ENCODE data around the gene ORC1.
"Not testable (repeated sequence)": the region's sequence is repeated elsewhere in the genome, so short reads cannot be mapped to it uniquely, and the experiment has no call there.

The ORC1 gene

GRCh38 chr1:52386458-52386857 lies 17.8 kb downstream of the ORC1 start:
- peak; percentile 3 for DNase-seq (ENCODE audit: low read depth)

- DNase-seq (ENCODE audit: low read depth): no peak
Observed at GRCh38 chr1:52385376-52385775, 18.8 kb downstream of the ORC1 start.

GRCh38 chr1:52369851-52370250 lies 34.4 kb downstream of the ORC1 start:
- DNase-seq (ENCODE audit: low read depth): not testable (repeated sequence)

DNA sequence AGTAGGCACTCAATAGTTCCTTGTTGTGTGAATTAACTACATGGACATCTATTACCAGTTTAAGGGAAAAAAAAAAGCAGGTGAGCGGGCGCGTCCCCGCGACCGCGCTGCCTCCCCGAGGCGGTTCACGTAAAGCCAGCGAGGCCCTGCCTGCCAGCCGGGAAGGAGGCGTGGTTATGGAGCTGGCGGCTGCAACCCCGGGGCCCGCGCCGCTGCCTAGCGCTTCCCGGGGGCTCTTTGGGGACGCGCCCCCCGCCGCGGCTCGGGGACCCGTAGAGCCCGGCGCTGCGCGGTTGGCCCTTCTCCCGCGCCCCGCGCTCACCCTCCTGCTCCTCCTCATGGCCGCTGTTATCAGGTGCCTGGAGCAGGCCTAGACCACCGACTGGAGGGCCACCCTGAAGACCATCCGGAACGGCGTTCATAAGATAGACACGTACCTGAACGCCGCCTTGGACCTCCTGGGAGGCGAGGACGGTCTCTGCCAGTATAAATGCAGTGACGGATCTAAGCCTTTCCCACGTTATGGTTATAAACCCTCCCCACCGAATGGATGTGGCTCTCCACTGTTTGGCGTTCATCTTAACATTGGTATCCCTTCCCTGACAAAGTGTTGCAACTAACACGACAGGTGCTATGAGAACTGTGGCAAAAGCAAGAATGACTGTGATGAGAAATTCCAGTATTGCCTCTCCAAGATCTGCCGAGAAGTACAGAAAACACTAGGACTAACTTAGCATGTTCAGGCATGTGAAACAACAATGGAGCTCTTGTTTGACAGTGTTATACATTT lies 35.6 kb downstream of the ORC1 start:
- peak; percentile 49 for DNase-seq (ENCODE audit: low read depth)

DNA sequence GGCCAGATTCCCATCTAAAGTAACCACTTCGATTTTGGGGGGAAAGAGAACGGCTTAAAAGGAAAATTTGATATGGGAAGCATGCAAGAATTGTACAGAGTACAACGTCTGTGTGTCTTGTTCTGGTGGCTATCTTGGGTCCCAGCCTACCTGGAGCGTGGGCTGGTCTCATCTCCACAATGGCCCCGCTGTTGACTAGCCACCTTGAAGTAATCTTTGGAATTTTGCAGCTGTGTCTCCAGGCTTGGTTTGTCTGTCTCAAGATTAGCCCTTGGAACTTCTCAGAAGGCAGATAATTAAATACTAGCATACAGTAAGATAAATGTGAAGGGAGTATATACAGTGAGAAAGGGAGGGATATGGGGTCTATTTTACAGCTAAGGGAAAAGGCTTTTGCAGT lies 37.0 kb downstream of the ORC1 start:
- no peak for DNase-seq (ENCODE audit: low read depth)

DNA sequence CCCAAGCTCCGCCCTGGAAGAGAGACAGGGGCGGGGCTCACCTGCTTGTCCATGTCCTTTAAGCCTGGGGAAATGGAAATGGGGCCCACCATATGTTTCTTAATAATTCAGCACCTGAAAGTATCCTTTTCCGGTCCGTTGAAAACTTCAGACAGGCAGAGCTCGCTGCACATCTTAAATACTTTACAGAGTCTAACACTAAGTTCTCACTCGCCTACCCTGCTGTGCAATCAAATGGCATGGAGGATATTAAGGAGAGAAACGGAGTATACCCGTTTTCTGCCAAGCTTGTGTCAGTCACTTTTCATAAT lies 37.8 kb downstream of the ORC1 start:
- no peak for DNase-seq (ENCODE audit: low read depth)

DNA sequence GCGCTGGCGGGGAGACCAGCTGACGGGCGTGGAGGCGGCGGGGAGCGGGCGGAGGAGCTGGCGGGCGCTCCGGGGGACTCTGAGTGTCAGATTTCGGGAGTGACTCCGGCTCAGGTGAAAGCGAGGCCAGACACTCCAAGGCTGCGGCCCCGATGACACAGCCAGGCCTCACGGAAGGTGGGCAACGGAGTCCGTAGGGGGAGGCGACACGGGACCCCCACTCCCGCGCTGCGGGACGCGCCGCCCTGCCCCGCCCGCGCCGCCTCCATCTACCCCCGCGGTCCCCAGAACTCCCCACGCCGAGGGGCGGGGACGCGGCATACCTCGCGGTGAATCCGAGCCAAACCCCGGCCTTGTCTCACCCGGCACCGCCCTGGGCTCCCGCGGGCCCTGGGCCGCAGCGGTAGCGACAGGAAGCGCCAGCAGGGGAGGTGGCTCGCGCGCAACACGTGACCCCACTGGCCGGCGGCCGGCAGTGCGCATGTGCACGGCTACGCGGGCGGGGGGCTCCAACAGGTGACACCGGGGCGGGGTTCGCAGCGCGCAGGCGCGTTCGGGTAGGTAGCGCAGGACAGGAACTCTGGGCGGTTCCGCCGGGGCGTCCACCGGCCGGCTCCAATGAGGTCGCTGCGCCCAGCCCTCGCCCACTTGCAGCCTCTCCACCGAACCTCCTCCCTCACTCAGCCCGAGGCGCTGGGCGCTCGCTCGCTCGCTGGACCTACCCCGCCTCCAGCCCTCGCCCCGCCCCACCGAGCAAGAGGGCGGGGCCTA lies 38.3 kb downstream of the ORC1 start, which contains the start of gene CC2D1B:
CC2D1B (minus strand) TSS at position 460 of the 771 bp plus-strand sequence. CDS start 1,585 bp downstream, outside the sequence.
- DNase-seq (ENCODE audit: low read depth): peak; percentile 98

GRCh38 chr1:52365071-52365745 lies 39.0 kb downstream of the ORC1 start:
- DNase-seq (ENCODE audit: low read depth): peak; percentile 83

- DNase-seq (ENCODE audit: low read depth): no peak
Observed at GRCh38 chr1:52364235-52364839, 39.9 kb downstream of the ORC1 start.

- no peak for DNase-seq (ENCODE audit: low read depth)
Observed at GRCh38 chr1:52360595-52360968, 43.6 kb downstream of the ORC1 start.

- no peak for DNase-seq (ENCODE audit: low read depth)
Observed at GRCh38 chr1:52359676-52360594, 44.3 kb downstream of the ORC1 start.

GRCh38 chr1:52358851-52359497 lies 45.2 kb downstream of the ORC1 start:
- no peak for DNase-seq (ENCODE audit: low read depth)

GRCh38 chr1:52357397-52357796 lies 46.8 kb downstream of the ORC1 start:
- no peak for DNase-seq (ENCODE audit: low read depth)

DNA sequence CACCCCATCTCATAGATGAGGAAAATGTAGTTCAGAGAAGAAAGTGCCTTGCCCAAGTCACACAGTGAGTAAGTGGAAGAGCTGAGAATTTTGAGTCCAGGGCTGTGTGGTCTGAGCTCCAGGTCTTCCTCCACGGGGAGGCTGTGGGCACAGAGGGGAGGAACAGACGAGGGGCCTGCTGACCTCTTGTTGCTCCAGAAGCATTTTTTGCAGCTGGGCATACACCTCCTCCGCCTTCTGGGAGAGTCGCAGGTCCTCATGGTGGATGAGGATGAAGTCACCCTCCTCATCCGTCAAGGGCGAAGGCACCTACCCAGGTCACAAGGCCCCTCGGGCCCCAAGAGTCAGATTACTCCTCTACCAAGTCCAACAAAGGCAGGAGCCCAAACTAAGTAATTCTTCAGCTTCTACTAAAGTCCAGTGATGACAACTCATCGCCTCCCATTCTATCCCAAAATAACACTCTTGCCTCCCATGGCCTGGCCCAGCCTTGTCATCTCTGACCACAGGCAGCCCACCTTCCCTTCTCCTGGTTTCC lies 47.3 kb downstream of the ORC1 start:
- no peak for DNase-seq (ENCODE audit: low read depth)

- no peak for DNase-seq (ENCODE audit: low read depth)
Observed at GRCh38 chr1:52355847-52356505, 48.2 kb downstream of the ORC1 start.

GRCh38 chr1:52355436-52355835 lies 48.8 kb downstream of the ORC1 start:
- DNase-seq (ENCODE audit: low read depth): no peak

DNA sequence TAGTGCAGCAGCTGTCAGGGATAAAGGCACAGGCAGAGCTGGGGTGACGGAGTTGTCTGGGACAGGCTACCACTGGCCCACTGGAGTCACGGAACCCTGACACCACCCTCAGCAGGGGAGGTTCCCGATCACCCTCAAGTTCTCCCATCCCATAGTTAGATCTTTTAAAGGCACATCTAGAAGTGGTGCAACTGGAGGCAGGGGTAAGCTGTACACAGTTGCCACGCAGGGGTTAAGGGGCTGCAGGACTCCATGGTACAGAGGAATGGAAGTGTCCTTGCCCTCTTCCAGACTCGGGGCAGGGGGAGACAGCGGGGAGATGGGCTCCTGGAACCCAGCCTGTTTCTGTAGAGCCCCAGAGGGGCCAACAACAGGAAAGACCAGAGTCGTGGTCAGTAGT lies 51.5 kb downstream of the ORC1 start:
- no peak for DNase-seq (ENCODE audit: low read depth)

- DNase-seq (ENCODE audit: low read depth): peak; percentile 47
Observed at GRCh38 chr1:52348704-52349300, 55.4 kb downstream of the ORC1 start.

GRCh38 chr1:52346653-52347052 lies 57.6 kb downstream of the ORC1 start:
- no peak for DNase-seq (ENCODE audit: low read depth)

GRCh38 chr1:52345252-52345651 lies 59.0 kb downstream of the ORC1 start:
- no peak for DNase-seq (ENCODE audit: low read depth)

Data from EH (cell line).